ENCODE measurements around the gene KLF15.

Gene KLF15

GRCh38 chr3:126321490-126321889 lies 35.7 kb downstream of the KLF15 start:
- POLR2A ChIA-PET, result no interaction called here
- CTCF ChIA-PET, result no interaction called here

GRCh38 chr3:126320517-126321293 lies 36.5 kb downstream of the KLF15 start:
- H3K27me3 ChIP-seq (replicated peaks in 2 of 5; ENCODE audit: control insufficient read depth in 4 of 5, insufficient read depth in 5 of 5, low read length in 4 of 5), result peaks cover 0 to 4% (median 3%) of the 10 kb centered on the region in 5 experiments
- 89% methylated on average over 7 of the region's 7 CpGs for WGBS (ENCODE audit: insufficient coverage)
- H3K36me3 ChIP-seq (ENCODE audit: control insufficient read depth in 4 of 4, insufficient read depth in 4 of 4, low read length in 3 of 4), result no peaks in the 10 kb centered on the region
- ChIA-PET POLR2A (no interaction called here), CTCF (no interaction called here)
- H3K4me3 ChIP-seq (ENCODE audit: control insufficient read depth in 1 of 7, extremely low read depth in 1 of 7, insufficient read depth in 4 of 7, low read depth in 2 of 7, low read length in 6 of 7), result no peak overlapping the region
- no peak overlapping the region for H3K27ac ChIP-seq (ENCODE audit: insufficient read depth in 1 of 2, low read depth in 1 of 2, low read length in 2 of 2, poor library complexity in 1 of 2, severe bottlenecking in 2 of 2)
- no peak for DNase-seq
- H3K9me3 ChIP-seq (ENCODE audit: control extremely low read depth in 1 of 5, control insufficient read depth in 4 of 5, insufficient read depth in 2 of 5, low read depth in 1 of 5, low read length in 4 of 5), result peaks cover 0 to 11% (median 1%) of the 10 kb centered on the region in 5 experiments
- no peaks in the 10 kb centered on the region for H3K4me1 ChIP-seq (ENCODE audit: control extremely low read depth in 1 of 4, control insufficient read depth in 4 of 4, insufficient read depth in 4 of 4, low read length in 3 of 4)

More at GRCh38 chr3:126321490-126321889, 35.7 kb downstream of the KLF15 start:
- DNase-seq, result no peak
- Histone ChIP-seq H3K4me3 (ENCODE audit: control insufficient read depth in 1 of 7, extremely low read depth in 1 of 7, insufficient read depth in 4 of 7, low read depth in 2 of 7, low read length in 6 of 7) (no peak overlapping the region), H3K27me3 (replicated peaks in 2 of 5; ENCODE audit: control insufficient read depth in 4 of 5, insufficient read depth in 5 of 5, low read length in 4 of 5) (peaks cover 0 to 4% (median 3%) of the 10 kb centered on the region in 5 experiments), H3K36me3 (ENCODE audit: control insufficient read depth in 4 of 4, insufficient read depth in 4 of 4, low read length in 3 of 4) (no peaks in the 10 kb centered on the region), H3K4me1 (ENCODE audit: control extremely low read depth in 1 of 4, control insufficient read depth in 4 of 4, insufficient read depth in 4 of 4, low read length in 3 of 4) (no peaks in the 10 kb centered on the region), H3K9me3 (ENCODE audit: control extremely low read depth in 1 of 5, control insufficient read depth in 4 of 5, insufficient read depth in 2 of 5, low read depth in 1 of 5, low read length in 4 of 5) (peaks cover 0 to 13% (median 1%) of the 10 kb centered on the region in 5 experiments), H3K27ac (ENCODE audit: insufficient read depth in 1 of 2, low read depth in 1 of 2, low read length in 2 of 2, poor library complexity in 1 of 2, severe bottlenecking in 2 of 2) (no peak overlapping the region)
- WGBS (ENCODE audit: insufficient coverage), result 78% methylated on average over 8 of the region's 9 CpGs

GRCh38 chr3:126319701-126320295 lies 37.4 kb downstream of the KLF15 start:
- Histone ChIP-seq H3K4me3 (ENCODE audit: control insufficient read depth in 1 of 7, extremely low read depth in 1 of 7, insufficient read depth in 4 of 7, low read depth in 2 of 7, low read length in 6 of 7) (no peak overlapping the region), H3K9me3 (ENCODE audit: control extremely low read depth in 1 of 5, control insufficient read depth in 4 of 5, insufficient read depth in 2 of 5, low read depth in 1 of 5, low read length in 4 of 5) (peaks cover 0 to 11% (median 1%) of the 10 kb centered on the region in 5 experiments), H3K27ac (ENCODE audit: insufficient read depth in 1 of 2, low read depth in 1 of 2, low read length in 2 of 2, poor library complexity in 1 of 2, severe bottlenecking in 2 of 2) (no peak overlapping the region), H3K36me3 (ENCODE audit: control insufficient read depth in 4 of 4, insufficient read depth in 4 of 4, low read length in 3 of 4) (no peaks in the 10 kb centered on the region), H3K4me1 (ENCODE audit: control extremely low read depth in 1 of 4, control insufficient read depth in 4 of 4, insufficient read depth in 4 of 4, low read length in 3 of 4) (no peaks in the 10 kb centered on the region), H3K27me3 (replicated peaks in 2 of 5; ENCODE audit: control insufficient read depth in 4 of 5, insufficient read depth in 5 of 5, low read length in 4 of 5) (peaks cover 0 to 4% (median 3%) of the 10 kb centered on the region in 5 experiments)
- CTCF ChIA-PET, result no interaction called here
- 84% methylated on average over 5 of the region's 6 CpGs for WGBS (ENCODE audit: insufficient coverage)
- no peak for DNase-seq
- POLR2A ChIA-PET, result no interaction called here

GRCh38 chr3:126317029-126317996 lies 39.9 kb downstream of the KLF15 start:
- H3K27ac ChIP-seq (ENCODE audit: insufficient read depth in 1 of 2, low read depth in 1 of 2, low read length in 2 of 2, poor library complexity in 1 of 2, severe bottlenecking in 2 of 2), result no peak overlapping the region
- H3K4me1 ChIP-seq (ENCODE audit: control extremely low read depth in 1 of 4, control insufficient read depth in 4 of 4, insufficient read depth in 4 of 4, low read length in 3 of 4), result no peaks in the 10 kb centered on the region
- H3K9me3 ChIP-seq (ENCODE audit: control extremely low read depth in 1 of 5, control insufficient read depth in 4 of 5, insufficient read depth in 2 of 5, low read depth in 1 of 5, low read length in 4 of 5), result peaks cover 0 to 11% (median 1%) of the 10 kb centered on the region in 5 experiments
- ChIA-PET POLR2A (no interaction called here), CTCF (no interaction called here)
- 98% methylated on average over 14 of the region's 14 CpGs for WGBS (ENCODE audit: insufficient coverage)
- no peak overlapping the region for H3K4me3 ChIP-seq (ENCODE audit: control insufficient read depth in 1 of 7, extremely low read depth in 1 of 7, insufficient read depth in 4 of 7, low read depth in 2 of 7, low read length in 6 of 7)
- DNase-seq, result no peak
- no peaks in the 10 kb centered on the region for H3K36me3 ChIP-seq (ENCODE audit: control insufficient read depth in 4 of 4, insufficient read depth in 4 of 4, low read length in 3 of 4)
- peaks cover 0 to 4% (median 1%) of the 10 kb centered on the region in 5 experiments for H3K27me3 ChIP-seq (replicated peaks in 2 of 5; ENCODE audit: control insufficient read depth in 4 of 5, insufficient read depth in 5 of 5, low read length in 4 of 5)

GRCh38 chr3:126316501-126316939 lies 40.7 kb downstream of the KLF15 start:
- WGBS (ENCODE audit: insufficient coverage), result 95% methylated on average over 7 of the region's 8 CpGs
- H3K27ac ChIP-seq (ENCODE audit: insufficient read depth in 1 of 2, low read depth in 1 of 2, low read length in 2 of 2, poor library complexity in 1 of 2, severe bottlenecking in 2 of 2), result no peak overlapping the region
- CTCF ChIA-PET, result no interaction called here
- no peak for DNase-seq
- peaks cover 0 to 11% (median 1%) of the 10 kb centered on the region in 5 experiments for H3K9me3 ChIP-seq (ENCODE audit: control extremely low read depth in 1 of 5, control insufficient read depth in 4 of 5, insufficient read depth in 2 of 5, low read depth in 1 of 5, low read length in 4 of 5)
- no peak overlapping the region for H3K4me3 ChIP-seq (ENCODE audit: control insufficient read depth in 1 of 7, extremely low read depth in 1 of 7, insufficient read depth in 4 of 7, low read depth in 2 of 7, low read length in 6 of 7)
- H3K4me1 ChIP-seq (ENCODE audit: control extremely low read depth in 1 of 4, control insufficient read depth in 4 of 4, insufficient read depth in 4 of 4, low read length in 3 of 4), result no peaks in the 10 kb centered on the region
- POLR2A ChIA-PET, result no interaction called here
- H3K27me3 ChIP-seq (replicated peaks in 2 of 5; ENCODE audit: control insufficient read depth in 4 of 5, insufficient read depth in 5 of 5, low read length in 4 of 5), result peaks cover 0 to 4% (median 0%) of the 10 kb centered on the region in 5 experiments
- no peaks in the 10 kb centered on the region for H3K36me3 ChIP-seq (ENCODE audit: control insufficient read depth in 4 of 4, insufficient read depth in 4 of 4, low read length in 3 of 4)

GRCh38 chr3:126316031-126316461 lies 41.2 kb downstream of the KLF15 start:
- WGBS (ENCODE audit: insufficient coverage), result 95% methylated on average over 11 of the region's 12 CpGs

More at GRCh38 chr3:126316031-126316461, 41.2 kb downstream of the KLF15 start:
- Histone ChIP-seq H3K4me1 (ENCODE audit: control extremely low read depth in 1 of 4, control insufficient read depth in 4 of 4, insufficient read depth in 4 of 4, low read length in 3 of 4) (no peaks in the 10 kb centered on the region), H3K27ac (ENCODE audit: insufficient read depth in 1 of 2, low read depth in 1 of 2, low read length in 2 of 2, poor library complexity in 1 of 2, severe bottlenecking in 2 of 2) (no peak overlapping the region), H3K4me3 (ENCODE audit: control insufficient read depth in 1 of 7, extremely low read depth in 1 of 7, insufficient read depth in 4 of 7, low read depth in 2 of 7, low read length in 6 of 7) (no peak overlapping the region), H3K36me3 (ENCODE audit: control insufficient read depth in 4 of 4, insufficient read depth in 4 of 4, low read length in 3 of 4) (no peaks in the 10 kb centered on the region), H3K9me3 (ENCODE audit: control extremely low read depth in 1 of 5, control insufficient read depth in 4 of 5, insufficient read depth in 2 of 5, low read depth in 1 of 5, low read length in 4 of 5) (peaks cover 0 to 13% (median 1%) of the 10 kb centered on the region in 5 experiments), H3K27me3 (replicated peaks in 2 of 5; ENCODE audit: control insufficient read depth in 4 of 5, insufficient read depth in 5 of 5, low read length in 4 of 5) (peaks cover 0 to 4% (median 0%) of the 10 kb centered on the region in 5 experiments)
- DNase-seq, result no peak
- POLR2A ChIA-PET, result no interaction called here
- CTCF ChIA-PET, result no interaction called here

Measured in common myeloid progenitor, CD34-positive (primary cell).